PC-3 (cell line): ENCODE measurements around the gene FOSL1. TPM values are rescaled to one million over a fixed set of nuclear protein-coding genes. Genes with fewer than 3 reads are reported as not detected.

Source experiments
- ATAC-seq: fragments of 200-7000 bp; cut with Tn5 transposase; 2 replicates; pipeline ENCODE4 v1.9.1; 2020; ENCODE audit warnings: mild to moderate bottlenecking, moderate library complexity
- BruUV-seq: library from RNA; stranded (reverse); fragments of 400-500 nt; replicated peaks from 2 replicates; lab custom pipeline; 2021; lab: Mats Ljungman, UMichigan
- CTCF ChIA-PET: fragments of 300-600 bp; sonication (Branson Sonifier 250); formaldehyde crosslinking; loops from one replicate; lab custom pipeline; 2022; ENCODE audit warnings: antibody characterized with exemption; lab: Charles Lee
- POLR2A ChIA-PET: fragments of 300-600 bp; sonication (Branson Sonifier 250); formaldehyde crosslinking; loops from one replicate; lab custom pipeline; 2022; ENCODE audit warnings: antibody characterized with exemption; ENCODE audit not compliant: unreplicated experiment; lab: Charles Lee
- DNase-seq: peaks from one replicate; pipeline ENCODE4 v3.0.0-alpha.2; 2015
- H2AFZ ChIP-seq: fragments of 300-600 bp; sonication (generic); 2 replicates; pipeline ENCODE4 v1.6.0; 2016; ENCODE audit warnings: antibody characterized with exemption, low read length
- H3F3A ChIP-seq: fragments of 300-600 bp; sonication (generic); one replicate; pipeline ENCODE4 v1.6.0; 2017; ENCODE audit warnings: antibody characterized with exemption, low read length, control low read depth, mild to moderate bottlenecking; ENCODE audit not compliant: unreplicated experiment
- H3K27ac ChIP-seq: fragments of 300-600 bp; sonication (generic); 2 replicates; pipeline ENCODE4 v1.5.1; 2016; ENCODE audit warnings: mild to moderate bottlenecking, low read length
- H3K27me3 ChIP-seq: fragments of 300-600 bp; sonication (generic); 2 replicates; pipeline ENCODE4 v1.6.1; 2016; ENCODE audit warnings: low read length, mixed read lengths
- H3K36me3 ChIP-seq: fragments of 300-600 bp; sonication (generic); 2 replicates; pipeline ENCODE4 v1.6.1; 2016; ENCODE audit warnings: low read depth, mixed run types, low read length, mixed read lengths
- H3K4me1 ChIP-seq: fragments of 300-600 bp; sonication (generic); 2 replicates; pipeline ENCODE4 v1.5.1; 2016; ENCODE audit warnings: low read length; ENCODE audit not compliant: insufficient read depth
- H3K4me2 ChIP-seq: fragments of 300-600 bp; sonication (generic); 2 replicates; pipeline ENCODE4 v1.6.0; 2016; ENCODE audit warnings: low read length
- H3K4me3 ChIP-seq: fragments of 300-600 bp; sonication (generic); 2 replicates; pipeline ENCODE4 v1.5.1; 2016; ENCODE audit warnings: mild to moderate bottlenecking, low read length, mixed read lengths
- H3K79me2 ChIP-seq: fragments of 300-600 bp; sonication (generic); 2 replicates; pipeline ENCODE4 v1.6.1; 2017; ENCODE audit warnings: low read length, mixed read lengths
- H3K9ac ChIP-seq: fragments of 300-600 bp; sonication (generic); 2 replicates; pipeline ENCODE4 v1.6.0; 2016; ENCODE audit warnings: mild to moderate bottlenecking, low read length
- H3K9me2 ChIP-seq: fragments of 300-600 bp; sonication (generic); replicated peaks from 2 replicates; pipeline ENCODE4 v1.6.1; 2016; ENCODE audit warnings: mixed run types, low read length, mixed read lengths
- H3K9me3 ChIP-seq: fragments of 300-600 bp; sonication (generic); 2 replicates; pipeline ENCODE4 v1.6.1; 2016; ENCODE audit warnings: low read length, mixed read lengths
- H4K20me1 ChIP-seq: fragments of 300-600 bp; sonication (generic); 2 replicates; pipeline ENCODE4 v1.6.1; 2016; ENCODE audit warnings: low read length, mixed read lengths
- CTCF ChIP-seq: fragments of 300-600 bp; sonication (generic); conservative IDR thresholded peaks from 2 replicates; pipeline ENCODE4 v1.5.1; 2017; ENCODE audit warnings: antibody characterized with exemption, low read depth, mild to moderate bottlenecking, low read length
- EZH2 ChIP-seq: fragments of 300-600 bp; sonication (generic); IDR thresholded peaks from one replicate; pipeline ENCODE4 v1.6.1; 2017; ENCODE audit warnings: antibody characterized with exemption, mild to moderate bottlenecking, low read length; ENCODE audit not compliant: unreplicated experiment
- EZH2phosphoT487 ChIP-seq: fragments of 300-600 bp; sonication (generic); IDR thresholded peaks from 2 replicates; pipeline ENCODE4 v1.6.1; 2018; ENCODE audit warnings: mild to moderate bottlenecking, antibody characterized with exemption, low read length, borderline replicate concordance
- intact Hi-C: fragments of 100-400 bp; cut with micrococcal nuclease; formaldehyde crosslinking; loops from 2 replicates; pipeline ENCODE4 v1.9.0; 2023
- total RNA-seq: library from RNA; depleted of rRNA; stranded (reverse); fragments of >200 nt; gene quantifications from 2 replicates; pipeline ENCODE4 v1.2.3, GENCODE V29; 2014

FOSL1 gene
- total RNA-seq, 1 experiment from 2014 or later = 656 TPM

GRCh38 chr11:65917077-65917433 lies 16.9 kb upstream of the FOSL1 start:
- H4K20me1 ChIP-seq = 0 out of 2 replicates have a peak, but pooled peaks cover 6% of the 10 kb centered on the region
- DNase-seq (peak; percentile 31), ATAC-seq (no peak)
- POLR2A ChIA-PET = no interaction called here
- no peaks in the 10 kb centered on the region for H3K9me3 ChIP-seq
- peak overlapping the region; percentile 86 for H3K4me2 ChIP-seq
- CTCF ChIA-PET = no interaction called here
- BruUV-seq = no TSS peak
- intact Hi-C loops = no loop called here
- H3F3A ChIP-seq = peaks cover 5% of the 10 kb centered on the region
- H3K79me2 ChIP-seq = peaks cover 84% of the 10 kb centered on the region
- peak overlapping the region; percentile 92 for H3K9ac ChIP-seq
- peaks cover 3% of the 10 kb centered on the region; the same call in 1 of the 2 replicates for H3K36me3 ChIP-seq
- no peaks in the 10 kb centered on the region for H3K27me3 ChIP-seq
- no peak for TF ChIP-seq CTCF
- no peak for TF ChIP-seq EZH2
- TF ChIP-seq EZH2phosphoT487 = no peak
- H3K27ac ChIP-seq = peak overlapping the region; percentile 93
- peaks cover 66% of the 10 kb centered on the region for H3K4me1 ChIP-seq
- no peaks in the 10 kb centered on the region for H3K9me2 ChIP-seq
- no peak overlapping the region for H2AFZ ChIP-seq
- H3K4me3 ChIP-seq = peak overlapping the region; percentile 76

- H3K4me1 ChIP-seq = peaks cover 72% of the 10 kb centered on the region
- no peak for TF ChIP-seq EZH2
- H4K20me1 ChIP-seq = 0 out of 2 replicates have a peak, but pooled peaks cover 6% of the 10 kb centered on the region
- intact Hi-C loops = no loop called here
- no peaks in the 10 kb centered on the region for H3K27me3 ChIP-seq
- H3K9me3 ChIP-seq = no peaks in the 10 kb centered on the region
- no TSS peak for BruUV-seq
- peak overlapping the region; percentile 76 for H3K4me3 ChIP-seq
- CTCF ChIA-PET = interaction anchor here (1.3 kb wide), 1 partner anchor 28 kb away, joined by 16 read pairs; the partner anchor contains the start of gene FIBP
- H3F3A ChIP-seq = peaks cover 5% of the 10 kb centered on the region
- DNase-seq (no peak), ATAC-seq (no peak)
- H3K36me3 ChIP-seq = no peaks in the 10 kb centered on the region
- peak overlapping the region; percentile 86 for H3K4me2 ChIP-seq
- H3K9me2 ChIP-seq = no peaks in the 10 kb centered on the region
- peak overlapping the region; percentile 93 for H3K27ac ChIP-seq
- peaks cover 79% of the 10 kb centered on the region for H3K79me2 ChIP-seq
- H3K9ac ChIP-seq = peak overlapping the region; percentile 92
- H2AFZ ChIP-seq = no peak overlapping the region
- POLR2A ChIA-PET = interaction anchor here (0.6 to 1.7 kb wide), 7 partner anchors 13 to 28 kb away, joined by 3 to 35 read pairs (median 7); partner anchors contain the start of genes CCDC85B, FIBP and FOSL1
These were observed 16.2 kb upstream of the FOSL1 start for GRCh38 chr11:65916391-65916790.

- ATAC-seq = peak; percentile 41
- Histone ChIP-seq H3K9ac (peak overlapping the region; percentile 92), H3K4me3 (peak overlapping the region; percentile 76; the same call in 1 of the 2 replicates), H2AFZ (no peak overlapping the region), H3K9me2 (no peaks in the 10 kb centered on the region), H3K4me1 (peaks cover 72% of the 10 kb centered on the region), H3K27me3 (no peaks in the 10 kb centered on the region), H3F3A (peaks cover 5% of the 10 kb centered on the region), H3K36me3 (no peaks in the 10 kb centered on the region), H3K9me3 (no peaks in the 10 kb centered on the region), H3K27ac (peak overlapping the region; percentile 93), H3K79me2 (peaks cover 73% of the 10 kb centered on the region), H3K4me2 (peak overlapping the region; percentile 86), H4K20me1 (0 out of 2 replicates have a peak, but pooled peaks cover 3% of the 10 kb centered on the region)
- BruUV-seq = no TSS peak
- TF ChIP-seq EZH2 (no peak), CTCF (no peak), EZH2phosphoT487 (no peak)
- DNase-seq = peak; percentile 99
- CTCF ChIA-PET = interaction anchor here (1.1 to 1.3 kb wide), 2 partner anchors 16 to 28 kb away, joined by 3 to 16 read pairs; partner anchors contain the start of genes FIBP and FOSL1
- intact Hi-C loops = no loop called here
- POLR2A ChIA-PET = interaction anchor here (0.5 to 1.7 kb wide), 8 partner anchors 13 to 1671 kb away, joined by 3 to 35 read pairs (median 8); partner anchors contain the start of genes CCDC85B, FIBP and FOSL1
These were observed 15.6 kb upstream of the FOSL1 start for GRCh38 chr11:65915821-65916251.
